Spleen (tissue), 11 donors: ENCODE data around the gene TMEM233. TPM values are rescaled to one million over a fixed set of nuclear protein-coding genes. Genes with fewer than 3 reads are reported as not detected.

Source experiments
- DNase-seq: peaks from one replicate; pipeline ENCODE4 v3.0.0-alpha.2; 2020
- H3K27ac ChIP-seq, 8 donors: fragments of 200-600 bp; sonication (generic) in 7 of 8; 1 replicate in 4 of 8; 2 replicates in 4 of 8; pipeline versions ENCODE4 v1.5.0 to v1.8.0; 2016 to 2021; ENCODE audit warnings: inconsistent platforms in 4 of 8, mild to moderate bottlenecking in 4 of 8, moderate library complexity in 1 of 8
- H3K27me3 ChIP-seq, 7 donors: fragments of 200-600 bp; sonication (generic) in 6 of 7; replicated peaks in 1 of 7; 1 replicate in 4 of 7; 2 replicates in 3 of 7; pipeline versions ENCODE4 v1.5.0 to v1.8.0; 2016 to 2021; ENCODE audit warnings: inconsistent platforms in 3 of 7, mild to moderate bottlenecking in 1 of 7
- H3K36me3 ChIP-seq, 6 donors: fragments of 200-600 bp; sonication (generic) in 5 of 6; 1 replicate in 4 of 6; 2 replicates in 2 of 6; pipeline versions ENCODE4 v1.5.0 to v1.8.0; 2016 to 2021; ENCODE audit warnings: inconsistent platforms in 2 of 6
- H3K4me1 ChIP-seq, 6 donors: fragments of 200-600 bp; sonication (generic) in 5 of 6; 1 replicate in 3 of 6; 2 replicates in 3 of 6; pipeline versions ENCODE4 v1.5.0 to v1.8.0; 2016 to 2021; ENCODE audit warnings: inconsistent platforms in 3 of 6
- H3K4me3 ChIP-seq, 8 donors: fragments of 200-600 bp; sonication (generic) in 7 of 8; 1 replicate in 4 of 8; 2 replicates in 4 of 8; pipeline versions ENCODE4 v1.5.0 to v1.8.0; 2016 to 2021; ENCODE audit warnings: inconsistent platforms in 4 of 8, mild to moderate bottlenecking in 4 of 8, moderate library complexity in 2 of 8
- H3K9me3 ChIP-seq, 8 donors: fragments of 200-600 bp; sonication (generic) in 7 of 8; 1 replicate in 4 of 8; 2 replicates in 4 of 8; pipeline versions ENCODE4 v1.5.0 to v1.8.0; 2016 to 2021; ENCODE audit warnings: inconsistent platforms in 4 of 8
- CTCF ChIP-seq, 11 experiments: fragments of 200-600 bp in 7 of 11; fragments of 450-650 bp in 4 of 11; sonication (generic) in 4 of 11; IDR thresholded peaks in 8 of 11; conservative IDR thresholded peaks in 3 of 11; 1 replicate in 7 of 11; 2 replicates in 4 of 11; pipeline versions ENCODE4 v1.4.0 to v1.8.0; 2016 to 2021; ENCODE audit warnings: antibody characterized with exemption in 11 of 11, inconsistent platforms in 4 of 11, mild to moderate bottlenecking in 1 of 11
- POLR2A ChIP-seq, 3 donors: fragments of 450-650 bp; IDR thresholded peaks; one replicate each; pipeline ENCODE4 v1.5.1; 2017; ENCODE audit warnings: antibody characterized with exemption in 3 of 3, mild to moderate bottlenecking in 1 of 3
- POLR2AphosphoS5 ChIP-seq, 3 donors: sonication (generic); formaldehyde crosslinking; IDR thresholded peaks; one replicate each; pipeline ENCODE4 v1.5.1; 2017; ENCODE audit warnings: antibody characterized with exemption in 3 of 3
- WGBS, 5 donors: extraction: QIAGEN DNeasy Blood & Tissue Kit in 3 of 5; methylation state at CpG; one replicate each; pipeline versions ENCODE4 v1.1.5 to v1.1.7; 2013 to 2018; 5-methylcytosine and 5-hydroxymethylcytosine counted together
- intact Hi-C: fragments of 100-400 bp; cut with DNase I; formaldehyde crosslinking; loops from one replicate; pipeline ENCODE4 v1.15.0; 2023; ENCODE audit warnings: low total_unique reads
- polyA plus RNA-seq, 3 donors: library from polyadenylated mRNA; stranded (reverse); fragments of 200-250 nt; gene quantifications; one replicate each; pipeline ENCODE4 v1.2.1, GENCODE V29; 2013
- total RNA-seq, 7 donors: library from RNA; depleted of rRNA in 3 of 7; stranded (reverse); fragments of >200 nt in 3 of 7; fragmentation: NEBNext Ultra II Directional in 4 of 7; extraction: Animal tissue kit (Norgen Biotek cat#: 25700) in 4 of 7; gene quantifications; one replicate each; pipeline versions ENCODE4 v1.1.0 to v1.2.1, GENCODE V29; 2016 to 2021
- donor health status: healthy with polysubstance abuse.
- donor health status: DM: no; HTN: no; CAD: no; lungs with moderate emphysema.
- donor health status: DM: no; HTN: no; CAD: no.
- donor health status: Bipolar disorder and iron deficiency.
- donor health status: healthy.
- donor health status: DM: no; HTN: no; CAD: no.
- donor health status: DM: yes; HTN: yes; CAD: no.

Gene TMEM233
- total and polyA plus RNA-seq, 10 donors, result 0.15 to 0.74 (median 0.34) TPM; not detected in 1

DNA sequence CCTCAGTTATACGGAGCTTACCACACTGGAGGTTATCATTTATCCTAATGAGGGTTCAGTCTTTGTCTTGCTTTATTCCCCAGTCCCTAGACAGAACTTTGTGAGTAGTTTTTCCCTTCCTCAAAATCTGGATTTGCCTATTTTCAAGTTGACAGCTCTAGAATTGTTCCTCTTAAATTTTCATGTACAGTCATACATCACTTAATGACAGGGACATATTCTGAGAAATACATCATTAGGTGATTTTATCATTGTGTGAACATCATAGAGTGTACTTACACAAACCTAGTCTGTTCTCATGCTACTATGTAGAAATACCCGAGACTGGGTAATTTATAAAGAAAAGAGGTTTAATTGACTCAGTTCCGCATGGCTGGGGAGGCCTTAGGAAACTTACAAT lies 77.5 kb downstream of the TMEM233 start:
- peaks cover 43 to 95% (median 78%) of the 10 kb centered on the region in 6 donors for H3K4me1 ChIP-seq
- peak overlapping the region; percentile 16 to 98 (median 86) for H3K27ac ChIP-seq
- H3K9me3 ChIP-seq, result no peaks in the 10 kb centered on the region
- H3K27me3 ChIP-seq, result no peaks in the 10 kb centered on the region
- DNase-seq, result no peak
- WGBS, 5 donors, result 68 to 88% (median 87%) methylated on average over 3 of the region's 3 CpGs
- intact Hi-C loops, result no loop called here
- H3K36me3 ChIP-seq, result peaks cover 2 to 67% (median 50%) of the 10 kb centered on the region in 6 donors
- H3K4me3 ChIP-seq, result peak overlapping the region in 1 of 8 donors; percentile 84
- TF ChIP-seq CTCF (IDR thresholded peaks at IDR 0.05 in 8 of 11, conservative IDR thresholded peaks at IDR 0.05 in 3 of 11), result no peak
- TF ChIP-seq POLR2AphosphoS5 (IDR thresholded peaks at IDR 0.05), result no peak
- no peak for TF ChIP-seq POLR2A (IDR thresholded peaks at IDR 0.05)

GRCh38 chr12:119672194-119672593 lies 78.6 kb downstream of the TMEM233 start:
- peaks cover 5 to 78% (median 62%) of the 10 kb centered on the region in 6 donors for H3K36me3 ChIP-seq
- no peaks in the 10 kb centered on the region for H3K9me3 ChIP-seq
- no peak overlapping the region for H3K4me3 ChIP-seq
- 65 to 83% (median 69%) methylated on average over 8 of the region's 8 CpGs for WGBS, 5 donors
- peaks cover 34 to 93% (median 72%) of the 10 kb centered on the region in 6 donors for H3K4me1 ChIP-seq
- intact Hi-C loops, result no loop called here
- no peak for DNase-seq
- H3K27me3 ChIP-seq, result no peaks in the 10 kb centered on the region
- TF ChIP-seq POLR2AphosphoS5 (IDR thresholded peaks at IDR 0.05) (peak in 1 of 3 donors; percentile 40), CTCF (IDR thresholded peaks at IDR 0.05 in 8 of 11, conservative IDR thresholded peaks at IDR 0.05 in 3 of 11) (no peak)
- H3K27ac ChIP-seq, result peak overlapping the region in 7 of 8 donors; percentile 44 to 98 (median 96)

- 19 to 32% (median 23%) methylated on average over 7 of the region's 7 CpGs for WGBS, 5 donors
- intact Hi-C loops, result no loop called here
- H3K9me3 ChIP-seq, result no peaks in the 10 kb centered on the region
- no peak for DNase-seq
- no peaks in the 10 kb centered on the region for H3K27me3 ChIP-seq
- H3K27ac ChIP-seq, result peak overlapping the region; percentile 44 to 98 (median 86)
- H3K4me1 ChIP-seq, result peaks cover 29 to 89% (median 67%) of the 10 kb centered on the region in 6 donors
- no peak overlapping the region for H3K4me3 ChIP-seq
- H3K36me3 ChIP-seq, result peaks cover 8 to 92% (median 76%) of the 10 kb centered on the region in 6 donors
- TF ChIP-seq POLR2AphosphoS5 (IDR thresholded peaks at IDR 0.05), result peak in 1 of 3 donors; percentile 76
- TF ChIP-seq POLR2A (IDR thresholded peaks at IDR 0.05), result no peak
These were observed 80.1 kb downstream of the TMEM233 start for GRCh38 chr12:119673634-119674033.

DNA sequence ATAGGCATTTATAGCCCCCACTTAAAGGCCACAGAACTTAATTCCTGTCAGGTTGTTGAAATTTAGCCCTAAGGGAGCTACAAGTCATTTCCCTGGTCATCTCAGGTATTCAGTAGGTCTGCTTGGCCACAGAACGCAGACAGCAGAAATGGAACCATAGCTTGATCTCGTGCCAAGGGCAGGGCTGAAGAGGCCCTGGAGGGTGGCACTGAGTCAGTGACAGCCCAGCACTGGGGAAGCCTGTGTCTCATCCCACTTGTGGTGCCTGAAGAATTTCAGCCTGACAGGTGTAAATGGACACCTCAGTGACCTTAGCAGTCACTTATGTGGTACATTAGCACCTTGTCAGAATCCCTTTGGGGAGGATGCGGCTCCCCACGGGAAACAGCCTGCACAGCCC lies 81.0 kb downstream of the TMEM233 start:
- Histone ChIP-seq H3K27me3 (no peaks in the 10 kb centered on the region), H3K36me3 (peaks cover 8 to 100% (median 85%) of the 10 kb centered on the region in 6 donors), H3K9me3 (no peaks in the 10 kb centered on the region), H3K27ac (peak overlapping the region; percentile 44 to 98 (median 86)), H3K4me1 (peaks cover 24 to 89% (median 61%) of the 10 kb centered on the region in 6 donors), H3K4me3 (no peak overlapping the region)
- 85 to 96% (median 91%) methylated on average over 4 of the region's 4 CpGs for WGBS, 5 donors
- TF ChIP-seq POLR2A (IDR thresholded peaks at IDR 0.05) (no peak), CTCF (IDR thresholded peaks at IDR 0.05 in 8 of 11, conservative IDR thresholded peaks at IDR 0.05 in 3 of 11) (no peak), POLR2AphosphoS5 (IDR thresholded peaks at IDR 0.05) (no peak)
- intact Hi-C loops, result no loop called here
- no peak for DNase-seq
